ENCODE measurements around the gene SAPCD2. TPM values are rescaled to one million over a fixed set of nuclear protein-coding genes. Genes with fewer than 3 reads are reported as not detected.

The SAPCD2 gene
- total RNA-seq, 1 donor from 2014 or later: 15.3 TPM

GRCh38 chr9:137112564-137113384 is 42.4 kb upstream of the SAPCD2 start:
- Mint-ChIP-seq H3K9me3 (ENCODE audit: low read depth) (no peaks in the 10 kb centered on the region), H3K4me3 (ENCODE audit: low read depth) (peak overlapping the region; percentile 47), H3K27ac (no peak overlapping the region)

GRCh38 chr9:137111788-137112563 is 41.6 kb upstream of the SAPCD2 start:
- DNase-seq (ENCODE audit: low spot score, unreplicated experiment): no peak
- H3K36me3 Mint-ChIP-seq (ENCODE audit: insufficient read depth): peaks cover 5% of the 10 kb centered on the region
- H3K9me3 Mint-ChIP-seq (ENCODE audit: low read depth): no peaks in the 10 kb centered on the region
- TF ChIP-seq CTCF (IDR thresholded peaks at IDR 0.05; ENCODE audit: unreplicated experiment): no peak
- peaks cover 20% of the 10 kb centered on the region for H3K27me3 Mint-ChIP-seq
- H3K4me3 Mint-ChIP-seq (ENCODE audit: low read depth): no peak overlapping the region
- peaks cover 8% of the 10 kb centered on the region for H3K4me1 Mint-ChIP-seq (ENCODE audit: low read depth)
- H3K27ac Mint-ChIP-seq: no peak overlapping the region

More at GRCh38 chr9:137112564-137113384, 42.4 kb upstream of the SAPCD2 start:
- TF ChIP-seq CTCF (IDR thresholded peaks at IDR 0.05; ENCODE audit: unreplicated experiment): no peak
- Mint-ChIP-seq H3K27me3 (peaks cover 28% of the 10 kb centered on the region), H3K4me1 (ENCODE audit: low read depth) (peaks cover 9% of the 10 kb centered on the region), H3K36me3 (ENCODE audit: insufficient read depth) (peaks cover 5% of the 10 kb centered on the region)
- DNase-seq (ENCODE audit: low spot score, unreplicated experiment): no peak

- Mint-ChIP-seq H3K4me1 (ENCODE audit: low read depth) (no peaks in the 10 kb centered on the region), H3K4me3 (ENCODE audit: low read depth) (no peak overlapping the region), H3K27ac (no peak overlapping the region), H3K9me3 (ENCODE audit: low read depth) (no peaks in the 10 kb centered on the region), H3K36me3 (ENCODE audit: insufficient read depth) (peaks cover 5% of the 10 kb centered on the region), H3K27me3 (peaks cover 11% of the 10 kb centered on the region)
- no peak for TF ChIP-seq CTCF (IDR thresholded peaks at IDR 0.05; ENCODE audit: unreplicated experiment)
- DNase-seq (ENCODE audit: low spot score, unreplicated experiment): no peak
These were observed 40.8 kb upstream of the SAPCD2 start for GRCh38 chr9:137110911-137111787.

GRCh38 chr9:137110147-137110910 is 40.0 kb upstream of the SAPCD2 start:
- no peak for DNase-seq (ENCODE audit: low spot score, unreplicated experiment)
- H3K36me3 Mint-ChIP-seq (ENCODE audit: insufficient read depth): peaks cover 8% of the 10 kb centered on the region
- H3K27me3 Mint-ChIP-seq: peaks cover 9% of the 10 kb centered on the region
- no peaks in the 10 kb centered on the region for H3K9me3 Mint-ChIP-seq (ENCODE audit: low read depth)
- no peak overlapping the region for H3K4me3 Mint-ChIP-seq (ENCODE audit: low read depth)
- no peaks in the 10 kb centered on the region for H3K4me1 Mint-ChIP-seq (ENCODE audit: low read depth)
- H3K27ac Mint-ChIP-seq: no peak overlapping the region
- TF ChIP-seq CTCF (IDR thresholded peaks at IDR 0.05; ENCODE audit: unreplicated experiment): no peak
